PC-3 (cell line): ENCODE data around the gene UBR4.

Experiments
- CTCF ChIP-seq: fragments of 300-600 bp; sonication (generic); conservative IDR thresholded peaks from 2 replicates; pipeline ENCODE4 v1.5.1; 2017; ENCODE audit warnings: antibody characterized with exemption, low read depth, mild to moderate bottlenecking, low read length
- EZH2phosphoT487 ChIP-seq: fragments of 300-600 bp; sonication (generic); IDR thresholded peaks from 2 replicates; pipeline ENCODE4 v1.6.1; 2018; ENCODE audit warnings: mild to moderate bottlenecking, antibody characterized with exemption, low read length, borderline replicate concordance

DNA sequence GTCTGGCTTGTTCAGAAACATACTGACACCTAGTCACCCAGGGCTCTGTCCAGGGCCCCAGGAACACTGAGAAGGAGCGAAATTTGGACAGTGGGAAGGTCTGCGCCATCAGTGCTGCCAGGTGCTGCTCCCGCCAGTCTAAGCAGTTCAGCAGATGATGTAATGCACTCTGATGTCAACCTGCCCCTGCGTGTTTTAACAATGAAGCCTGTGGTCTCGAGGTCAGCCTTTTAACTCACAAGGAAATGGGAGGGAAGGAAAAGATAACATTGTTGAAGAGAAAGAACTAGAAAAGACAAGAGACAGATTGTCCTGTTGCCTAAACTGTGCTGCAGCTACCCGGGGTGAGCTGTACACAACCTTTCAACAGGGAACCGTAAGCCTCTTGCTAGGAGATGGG, 127.0 kb downstream of the UBR4 start:
- no peak for TF ChIP-seq CTCF
- TF ChIP-seq EZH2phosphoT487: no peak
